Osteoblast (primary cell): ENCODE data around the gene FAT1. TPM values are rescaled to one million over a fixed set of nuclear protein-coding genes. Genes with fewer than 3 reads are reported as not detected.

Experiments used
- DNase-seq: peaks from one replicate; pipeline ENCODE4 v3.0.0; 2011; ENCODE audit warnings: low spot score, mixed read lengths; ENCODE audit not compliant: insufficient read length; ENCODE audit errors: missing footprints
- H2AFZ ChIP-seq: 2 replicates; pipeline ENCODE4 v1.6.0; 2011; ENCODE audit warnings: mild to moderate bottlenecking, low read length
- H3K27ac ChIP-seq: 2 replicates; pipeline ENCODE4 v1.5.1; 2011; ENCODE audit warnings: mild to moderate bottlenecking, low read depth, low read length, moderate library complexity
- H3K27me3 ChIP-seq: 2 replicates; pipeline ENCODE4 v1.6.0; 2012; ENCODE audit warnings: mild to moderate bottlenecking, control low read depth, inconsistent platforms, low read length, moderate library complexity; ENCODE audit not compliant: insufficient read depth
- H3K36me3 ChIP-seq: 2 replicates; pipeline ENCODE4 v1.5.1; 2011; ENCODE audit warnings: mild to moderate bottlenecking, low read length, control low read depth, moderate library complexity; ENCODE audit not compliant: insufficient read depth
- H3K4me1 ChIP-seq: 2 replicates; pipeline ENCODE4 v1.5.1; 2011; ENCODE audit warnings: mild to moderate bottlenecking, low read length, control low read depth, moderate library complexity; ENCODE audit not compliant: insufficient read depth
- H3K4me2 ChIP-seq: 2 replicates; pipeline ENCODE4 v1.6.0; 2011; ENCODE audit warnings: mild to moderate bottlenecking, low read length; ENCODE audit not compliant: insufficient read depth
- H3K4me3 ChIP-seq: fragments of 200-600 bp; sonication (generic); 3 replicates; pipeline ENCODE4 v1.5.1; 2012; ENCODE audit warnings: mild to moderate bottlenecking, low read length, inconsistent platforms; ENCODE audit not compliant: insufficient read depth
- H3K79me2 ChIP-seq: 2 replicates; pipeline ENCODE4 v1.6.0; 2012; ENCODE audit warnings: mild to moderate bottlenecking, low read length, control low read depth, inconsistent platforms; ENCODE audit not compliant: insufficient read depth
- H3K9me3 ChIP-seq: 2 replicates; pipeline ENCODE4 v1.5.1; 2011; ENCODE audit warnings: low read depth, low read length, control low read depth
- H4K20me1 ChIP-seq: 2 replicates; pipeline ENCODE4 v1.6.0; 2012; ENCODE audit warnings: mild to moderate bottlenecking, low read length, control low read depth; ENCODE audit not compliant: insufficient read depth
- CTCF ChIP-seq: IDR thresholded peaks from 2 replicates; pipeline ENCODE4 v1.5.1; 2011; ENCODE audit warnings: mild to moderate bottlenecking, low read depth, low read length, moderate library complexity; ENCODE audit errors: extremely low read depth
- total RNA-seq: library from RNA; depleted of rRNA; stranded (reverse); fragments of >200 nt; gene quantifications from 2 replicates; pipeline ENCODE4 v1.2.3, GENCODE V29; 2012

Gene FAT1
- total RNA-seq, 1 donor: 522 TPM

GRCh38 chr4:186676531-186677161 lies 47.0 kb downstream of the FAT1 start:
- Histone ChIP-seq H3K79me2 (peaks cover 85% of the 10 kb centered on the region), H3K4me2 (peak overlapping the region; percentile 56), H3K9me3 (no peaks in the 10 kb centered on the region), H2AFZ (no peak overlapping the region), H3K4me1 (peaks cover 21% of the 10 kb centered on the region), H3K27ac (peak overlapping the region; percentile 63), H4K20me1 (peaks cover 5% of the 10 kb centered on the region), H3K36me3 (peaks cover 5% of the 10 kb centered on the region), H3K4me3 (no peak overlapping the region), H3K27me3 (no peaks in the 10 kb centered on the region)
- no peak for DNase-seq
- no peak for TF ChIP-seq CTCF

- Histone ChIP-seq H3K79me2 (peaks cover 87% of the 10 kb centered on the region), H3K4me2 (peak overlapping the region; percentile 66), H3K36me3 (peaks cover 12% of the 10 kb centered on the region), H2AFZ (no peak overlapping the region), H3K4me3 (peak overlapping the region; percentile 21), H3K27me3 (no peaks in the 10 kb centered on the region), H3K4me1 (peaks cover 13% of the 10 kb centered on the region), H3K27ac (peak overlapping the region; percentile 79), H4K20me1 (peaks cover 17% of the 10 kb centered on the region), H3K9me3 (no peaks in the 10 kb centered on the region)
- no peak for DNase-seq
- no peak for TF ChIP-seq CTCF
These were observed 53.9 kb downstream of the FAT1 start for GRCh38 chr4:186669735-186670134.

- Histone ChIP-seq H3K79me2 (peaks cover 87% of the 10 kb centered on the region), H3K9me3 (no peaks in the 10 kb centered on the region), H4K20me1 (peaks cover 22% of the 10 kb centered on the region), H3K4me3 (peak overlapping the region; percentile 36), H3K36me3 (peaks cover 12% of the 10 kb centered on the region), H3K4me1 (peaks cover 13% of the 10 kb centered on the region), H3K27me3 (no peaks in the 10 kb centered on the region), H2AFZ (peak overlapping the region; percentile 63), H3K4me2 (peak overlapping the region; percentile 66), H3K27ac (peak overlapping the region; percentile 79)
- peak; percentile 56 for TF ChIP-seq CTCF
- DNase-seq: peak; percentile 59
These were observed 54.4 kb downstream of the FAT1 start for GRCh38 chr4:186669159-186669731.

- no peak for TF ChIP-seq CTCF
- Histone ChIP-seq H3K9me3 (no peaks in the 10 kb centered on the region), H3K36me3 (peaks cover 21% of the 10 kb centered on the region), H3K79me2 (peaks cover 82% of the 10 kb centered on the region), H3K27ac (peak overlapping the region; percentile 7), H4K20me1 (peaks cover 20% of the 10 kb centered on the region), H2AFZ (no peak overlapping the region), H3K4me2 (no peak overlapping the region), H3K4me3 (no peak overlapping the region), H3K4me1 (peaks cover 13% of the 10 kb centered on the region), H3K27me3 (no peaks in the 10 kb centered on the region)
- no peak for DNase-seq
These were observed 56.9 kb downstream of the FAT1 start for GRCh38 chr4:186666750-186667149.
